Endothelial cell of umbilical vein (primary cell): ENCODE results near the gene DNAAF5. TPM values are rescaled to one million over a fixed set of nuclear protein-coding genes. Genes with fewer than 3 reads are reported as not detected.

Experiments
- BruUV-seq: library from RNA; stranded (reverse); fragments of 400-500 nt; replicated peaks from 2 replicates; lab custom pipeline; 2021; lab: Mats Ljungman, UMichigan
- CTCF ChIA-PET: fragments of 300-600, 350-600 bp; sonication (Branson Sonifier 250); formaldehyde crosslinking; loops from one replicate; lab custom pipeline; 2021; ENCODE audit warnings: antibody characterized with exemption, inconsistent platforms; lab: Charles Lee
- POLR2A ChIA-PET: fragments of 300-600, 350-600 bp; sonication (Branson Sonifier 250); formaldehyde crosslinking; loops from one replicate; lab custom pipeline; 2021; ENCODE audit warnings: antibody characterized with exemption, inconsistent platforms; lab: Charles Lee
- DNase-seq: peaks from one replicate; pipeline ENCODE4 v3.0.0-alpha.2; 2011; ENCODE audit warnings: low read depth, low spot score
- FAIRE-seq: peaks from 2 replicates; lab custom pipeline; 2011; peaks lifted over from hg19 to GRCh38; lab: Jason Lieb, UNC
- H2AFZ ChIP-seq: 2 replicates; pipeline ENCODE4 v1.6.0; 2012; ENCODE audit warnings: low read depth, low read length, control low read depth, inconsistent platforms
- H3K27ac ChIP-seq: 2 replicates; pipeline ENCODE4 v1.5.1; 2011; ENCODE audit warnings: low read depth, mild to moderate bottlenecking, control low read depth, low read length, moderate library complexity; ENCODE audit not compliant: insufficient read depth
- H3K27me3 ChIP-seq, 2 experiments: 2 replicates each; pipeline versions ENCODE4 v1.6.0 to v1.6.1; 2011; ENCODE audit warnings: low read length in 2 of 2, mixed read lengths in 1 of 2; ENCODE audit not compliant: control insufficient read depth in 2 of 2, insufficient read depth in 2 of 2
- H3K36me3 ChIP-seq, 2 experiments: 2 replicates in 1 of 2; 3 replicates in 1 of 2; pipeline ENCODE4 v1.5.1; 2011; ENCODE audit warnings: low read length in 2 of 2, mild to moderate bottlenecking in 1 of 2, moderate library complexity in 1 of 2; ENCODE audit not compliant: control insufficient read depth in 2 of 2, insufficient read depth in 2 of 2; ENCODE audit errors: extremely low read depth in 1 of 2
- H3K4me1 ChIP-seq: 3 replicates; pipeline ENCODE4 v1.5.1; 2011; ENCODE audit warnings: mild to moderate bottlenecking, low read length; ENCODE audit not compliant: control insufficient read depth, insufficient read depth; ENCODE audit errors: extremely low read depth
- H3K4me2 ChIP-seq: 2 replicates; pipeline ENCODE4 v1.6.1; 2011; ENCODE audit warnings: low read length, control low read depth, mixed read lengths; ENCODE audit not compliant: insufficient read depth
- H3K4me3 ChIP-seq, 3 experiments: fragments of 200-600 bp in 1 of 3; sonication (generic), shearing (Covaris generic) in 1 of 3; replicated peaks in 1 of 3; 2 replicates each; pipeline ENCODE4 v1.5.1; 2011 to 2016; ENCODE audit warnings: control low read depth in 3 of 3, low read length in 3 of 3, mild to moderate bottlenecking in 2 of 3, inconsistent platforms in 1 of 3, low read depth in 1 of 3, moderate library complexity in 1 of 3; ENCODE audit not compliant: insufficient read depth in 1 of 3
- H3K79me2 ChIP-seq: 2 replicates; pipeline ENCODE4 v1.6.0; 2012; ENCODE audit warnings: low read length, inconsistent platforms; ENCODE audit not compliant: control insufficient read depth, insufficient read depth
- H3K9ac ChIP-seq: replicated peaks from 2 replicates; pipeline ENCODE3; 2011; ENCODE audit warnings: low read length, control low read depth; ENCODE audit not compliant: insufficient read depth; ENCODE audit errors: extremely low read depth
- H3K9me1 ChIP-seq: replicated peaks from 3 replicates; pipeline ENCODE4 v1.6.0; 2011; ENCODE audit warnings: mild to moderate bottlenecking, low read length; ENCODE audit not compliant: control insufficient read depth, insufficient read depth; ENCODE audit errors: extremely low read depth
- H3K9me3 ChIP-seq: replicated peaks from 2 replicates; pipeline ENCODE4 v1.5.1; 2012; ENCODE audit warnings: low read length, inconsistent platforms; ENCODE audit not compliant: control insufficient read depth, insufficient read depth
- H4K20me1 ChIP-seq: replicated peaks from 2 replicates; pipeline ENCODE3; 2011; ENCODE audit warnings: mild to moderate bottlenecking, low read length; ENCODE audit not compliant: control insufficient read depth, insufficient read depth; ENCODE audit errors: extremely low read depth
- EZH2 ChIP-seq: IDR thresholded peaks from 2 replicates; pipeline ENCODE4 v1.6.1; 2012; ENCODE audit warnings: borderline replicate concordance, low read depth, mild to moderate bottlenecking, moderate library complexity, low read length, inconsistent platforms; ENCODE audit not compliant: severe bottlenecking
- FOS ChIP-seq: IDR thresholded peaks from 2 replicates; pipeline ENCODE4 v1.6.1; 2011; ENCODE audit warnings: mild to moderate bottlenecking, low read length, moderate library complexity, borderline replicate concordance; ENCODE audit not compliant: insufficient read depth
- GATA2 ChIP-seq: IDR thresholded peaks from 2 replicates; pipeline ENCODE4 v1.7.0; 2011; ENCODE audit warnings: low read depth, mild to moderate bottlenecking, moderate library complexity, mixed read lengths, low read length; ENCODE audit not compliant: insufficient read length, insufficient read depth
- MAX ChIP-seq: IDR thresholded peaks from 2 replicates; pipeline ENCODE4 v1.6.1; 2011; ENCODE audit not compliant: insufficient read depth, insufficient read length
- MYC ChIP-seq: IDR thresholded peaks from one replicate; pipeline ENCODE4 v1.6.1; 2011; ENCODE audit warnings: mild to moderate bottlenecking, low read depth, low read length
- POLR2A ChIP-seq: IDR thresholded peaks from 2 replicates; pipeline ENCODE4 v1.6.1; 2012; ENCODE audit warnings: low read depth, mild to moderate bottlenecking, control low read depth, low read length
- POLR2AphosphoS5 ChIP-seq: IDR thresholded peaks from 2 replicates; pipeline ENCODE4 v1.6.1; 2012; ENCODE audit warnings: low read depth, mild to moderate bottlenecking, control low read depth, low read length, moderate library complexity; ENCODE audit not compliant: insufficient read depth
- dilution Hi-C: fragments of 300-500 bp; cut with MboI; formaldehyde crosslinking; loops from one replicate; pipeline ENCODE4 v1.15.0; 2019; ENCODE audit warnings: low sequenced_read_pairs; ENCODE audit not compliant: extremely low pct_ligation_motif_present
- intact Hi-C: fragments of 100-400 bp; cut with micrococcal nuclease; formaldehyde crosslinking; loops from one replicate; pipeline ENCODE4 v1.10.0; 2022
- polyA plus RNA-seq, 4 experiments: library from polyadenylated mRNA; depleted of rRNA in 3 of 4; stranded (reverse) in 3 of 4; unstranded in 1 of 4; fragments of >200 nt; gene quantifications; 2 replicates each; pipeline versions ENCODE4 v1.2.1 to v1.2.3, GENCODE V29; 2011 to 2012; ENCODE audit warnings: missing spikeins in 1 of 4
- total RNA-seq: library from RNA; stranded (reverse); gene quantifications from 2 replicates; pipeline ENCODE4 v1.2.3, GENCODE V29; 2021
- TF ChIP-seq, protein P1 (sequence below), 2 donors: IDR thresholded peaks; 1 replicate in 1 of 2; 2 replicates in 1 of 2; pipeline ENCODE4 v1.5.1; 2011; ENCODE audit warnings: low read length in 2 of 2, mild to moderate bottlenecking in 2 of 2, moderate library complexity in 2 of 2, control low read depth in 1 of 2, inconsistent platforms in 1 of 2, low read depth in 1 of 2; ENCODE audit not compliant: insufficient read depth in 1 of 2; ENCODE audit errors: extremely low read depth in 1 of 2

Gene DNAAF5
- total and polyA plus RNA-seq, 2 donors (not counting 3 experiments of a cell fraction or from before 2014, with no cell fraction given): 49.3 to 65.5 TPM

- Histone ChIP-seq H3K9ac (no peak overlapping the region), H3K27ac (no peak overlapping the region), H3K9me1 (no peaks in the 10 kb centered on the region), H3K27me3 (no peaks in the 10 kb centered on the region), H3K4me2 (no peak overlapping the region), H2AFZ (no peak overlapping the region), H3K79me2 (no peaks in the 10 kb centered on the region), H3K4me3 (no peak overlapping the region), H3K36me3 (peaks cover 2 to 17% of the 10 kb centered on the region in 2 experiments), H4K20me1 (no peaks in the 10 kb centered on the region), H3K9me3 (no peaks in the 10 kb centered on the region), H3K4me1 (peaks cover 34% of the 10 kb centered on the region)
- dilution Hi-C loops: no loop called here
- no peak for TF ChIP-seq POLR2AphosphoS5
- no peak for TF ChIP-seq MYC
- TF ChIP-seq POLR2A: no peak
- TF ChIP-seq GATA2: no peak
- TF ChIP-seq MAX: no peak
- no peak for TF ChIP-seq FOS
- no peak for TF ChIP-seq EZH2
- TF ChIP-seq, protein P1, sequence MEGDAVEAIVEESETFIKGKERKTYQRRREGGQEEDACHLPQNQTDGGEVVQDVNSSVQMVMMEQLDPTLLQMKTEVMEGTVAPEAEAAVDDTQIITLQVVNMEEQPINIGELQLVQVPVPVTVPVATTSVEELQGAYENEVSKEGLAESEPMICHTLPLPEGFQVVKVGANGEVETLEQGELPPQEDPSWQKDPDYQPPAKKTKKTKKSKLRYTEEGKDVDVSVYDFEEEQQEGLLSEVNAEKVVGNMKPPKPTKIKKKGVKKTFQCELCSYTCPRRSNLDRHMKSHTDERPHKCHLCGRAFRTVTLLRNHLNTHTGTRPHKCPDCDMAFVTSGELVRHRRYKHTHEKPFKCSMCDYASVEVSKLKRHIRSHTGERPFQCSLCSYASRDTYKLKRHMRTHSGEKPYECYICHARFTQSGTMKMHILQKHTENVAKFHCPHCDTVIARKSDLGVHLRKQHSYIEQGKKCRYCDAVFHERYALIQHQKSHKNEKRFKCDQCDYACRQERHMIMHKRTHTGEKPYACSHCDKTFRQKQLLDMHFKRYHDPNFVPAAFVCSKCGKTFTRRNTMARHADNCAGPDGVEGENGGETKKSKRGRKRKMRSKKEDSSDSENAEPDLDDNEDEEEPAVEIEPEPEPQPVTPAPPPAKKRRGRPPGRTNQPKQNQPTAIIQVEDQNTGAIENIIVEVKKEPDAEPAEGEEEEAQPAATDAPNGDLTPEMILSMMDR (IDR thresholded peaks at IDR 0.05; ENCODE audit: extremely low read depth in 1 of 2, insufficient read depth in 1 of 2, low read depth in 1 of 2, low read length in 2 of 2): no peak
- FAIRE-seq (no peak), DNase-seq (no peak)
- BruUV-seq: no TSS peak
- ChIA-PET CTCF (interaction anchor here (1.3 kb wide), 1 partner anchor 92 kb away, joined by 3 read pairs; no protein-coding TSS in a partner anchor), POLR2A (no interaction called here)
- intact Hi-C loops: no loop called here
Observed at GRCh38 chr7:781186-781849, 54.8 kb downstream of the DNAAF5 start.
